ENCODE data around the gene RRAGD. TPM values are rescaled to one million over a fixed set of nuclear protein-coding genes. Genes with fewer than 3 reads are reported as not detected.

The RRAGD gene
- total RNA-seq, 2 donors from 2014 or later, result 19.4 to 22.7 TPM

DNA sequence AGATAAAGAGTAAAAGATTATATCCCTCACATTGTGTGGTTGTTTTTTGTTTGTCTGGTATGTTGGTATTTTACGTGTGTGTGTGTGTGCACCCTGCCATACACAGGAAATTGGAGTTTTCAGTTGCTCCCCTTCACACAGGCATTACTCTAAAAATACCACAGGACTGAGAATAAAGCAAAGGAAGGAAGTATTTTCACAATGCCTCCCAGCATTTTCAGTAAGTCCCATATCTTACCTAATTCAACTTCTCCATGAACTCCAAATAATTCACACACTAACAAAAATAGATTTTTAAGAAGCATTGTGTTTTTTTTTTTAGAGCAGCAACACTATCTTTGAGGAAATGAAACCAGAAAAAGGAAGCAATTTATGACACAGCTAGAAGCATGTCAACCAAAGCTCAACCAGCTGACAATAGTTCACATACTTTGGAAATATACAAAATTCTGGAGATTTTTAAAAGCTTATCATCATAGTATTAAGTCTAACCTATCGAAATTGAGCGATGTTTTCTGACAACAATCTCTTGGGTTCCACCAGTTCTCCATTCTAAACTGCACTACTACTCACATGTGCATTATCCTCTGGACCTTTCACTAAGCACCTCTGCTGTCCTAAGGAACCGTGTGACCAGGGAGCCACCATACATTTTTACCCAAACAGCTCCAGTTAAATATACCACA, 61.6 kb downstream of the RRAGD start:
- Histone ChIP-seq H3K9me3 (no peaks in the 10 kb centered on the region), H3K4me1 (replicated peaks) (no peaks in the 10 kb centered on the region), H3K27me3 (replicated peaks; ENCODE audit: insufficient read depth) (no peaks in the 10 kb centered on the region), H3K27ac (peak overlapping the region; percentile 27 to 28), H3K36me3 (no peaks in the 10 kb centered on the region), H3K4me3 (peak overlapping the region in 1 of 2 donors; percentile 91)
- intact Hi-C loops (cut with DNase I), result loop anchor here (5.0 kb wide), 2 partner anchors 268 to 363 kb away; partner anchors contain the start of gene PNRC1
- 61% methylated on average over 4 of the region's 4 CpGs for WGBS
- no peak for DNase-seq (ENCODE audit: low spot score)
- peak; percentile 14 for TF ChIP-seq POLR2AphosphoS5 (IDR thresholded peaks at IDR 0.05)
- TF ChIP-seq POLR2A (IDR thresholded peaks at IDR 0.05), result no peak

DNA sequence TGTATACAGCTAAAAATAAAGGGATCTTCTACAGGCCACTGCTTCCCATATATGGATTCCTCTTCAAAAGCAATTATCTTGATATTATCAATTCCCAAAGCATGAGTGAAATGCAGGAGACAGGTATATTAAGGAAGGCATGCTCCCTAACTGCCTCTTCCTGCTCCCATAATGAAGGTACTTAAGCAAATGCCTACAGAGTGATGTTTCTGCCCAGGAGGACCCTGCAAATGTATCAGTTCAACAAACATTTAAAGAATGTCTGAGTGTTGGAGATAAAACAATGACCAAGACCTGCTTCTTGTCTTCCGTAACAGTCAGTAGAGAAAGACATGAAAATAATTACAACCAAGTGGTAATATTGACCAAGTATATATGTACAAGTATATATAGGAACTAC, 63.7 kb downstream of the RRAGD start:
- H3K27me3 ChIP-seq (replicated peaks; ENCODE audit: insufficient read depth), result no peaks in the 10 kb centered on the region
- WGBS, result 100% methylated on average over 1 of the region's 1 CpG
- H3K4me1 ChIP-seq (replicated peaks), result no peaks in the 10 kb centered on the region
- H3K9me3 ChIP-seq, result no peaks in the 10 kb centered on the region
- no peak overlapping the region for H3K4me3 ChIP-seq
- H3K27ac ChIP-seq, result no peak overlapping the region
- no peaks in the 10 kb centered on the region for H3K36me3 ChIP-seq
- TF ChIP-seq POLR2AphosphoS5 (IDR thresholded peaks at IDR 0.05) (no peak), POLR2A (IDR thresholded peaks at IDR 0.05) (no peak)
- TF ChIP-seq, protein P1, sequence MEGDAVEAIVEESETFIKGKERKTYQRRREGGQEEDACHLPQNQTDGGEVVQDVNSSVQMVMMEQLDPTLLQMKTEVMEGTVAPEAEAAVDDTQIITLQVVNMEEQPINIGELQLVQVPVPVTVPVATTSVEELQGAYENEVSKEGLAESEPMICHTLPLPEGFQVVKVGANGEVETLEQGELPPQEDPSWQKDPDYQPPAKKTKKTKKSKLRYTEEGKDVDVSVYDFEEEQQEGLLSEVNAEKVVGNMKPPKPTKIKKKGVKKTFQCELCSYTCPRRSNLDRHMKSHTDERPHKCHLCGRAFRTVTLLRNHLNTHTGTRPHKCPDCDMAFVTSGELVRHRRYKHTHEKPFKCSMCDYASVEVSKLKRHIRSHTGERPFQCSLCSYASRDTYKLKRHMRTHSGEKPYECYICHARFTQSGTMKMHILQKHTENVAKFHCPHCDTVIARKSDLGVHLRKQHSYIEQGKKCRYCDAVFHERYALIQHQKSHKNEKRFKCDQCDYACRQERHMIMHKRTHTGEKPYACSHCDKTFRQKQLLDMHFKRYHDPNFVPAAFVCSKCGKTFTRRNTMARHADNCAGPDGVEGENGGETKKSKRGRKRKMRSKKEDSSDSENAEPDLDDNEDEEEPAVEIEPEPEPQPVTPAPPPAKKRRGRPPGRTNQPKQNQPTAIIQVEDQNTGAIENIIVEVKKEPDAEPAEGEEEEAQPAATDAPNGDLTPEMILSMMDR (IDR thresholded peaks at IDR 0.05), result no peak
- DNase-seq (ENCODE audit: low spot score), result no peak
- intact Hi-C loops (cut with DNase I), result no loop called here

- TF ChIP-seq POLR2AphosphoS5 (IDR thresholded peaks at IDR 0.05) (no peak), POLR2A (IDR thresholded peaks at IDR 0.05) (no peak)
- TF ChIP-seq, protein P1 (IDR thresholded peaks at IDR 0.05), result no peak
- intact Hi-C loops (cut with DNase I), result no loop called here
- 83% methylated on average over 2 of the region's 2 CpGs for WGBS
- no peak for DNase-seq (ENCODE audit: low spot score)
- Histone ChIP-seq H3K4me3 (no peak overlapping the region), H3K4me1 (replicated peaks) (no peaks in the 10 kb centered on the region), H3K27ac (no peak overlapping the region), H3K27me3 (replicated peaks; ENCODE audit: insufficient read depth) (no peaks in the 10 kb centered on the region), H3K36me3 (no peaks in the 10 kb centered on the region), H3K9me3 (no peaks in the 10 kb centered on the region)
These were observed 64.2 kb downstream of the RRAGD start for GRCh38 chr6:89347825-89348224.

DNA sequence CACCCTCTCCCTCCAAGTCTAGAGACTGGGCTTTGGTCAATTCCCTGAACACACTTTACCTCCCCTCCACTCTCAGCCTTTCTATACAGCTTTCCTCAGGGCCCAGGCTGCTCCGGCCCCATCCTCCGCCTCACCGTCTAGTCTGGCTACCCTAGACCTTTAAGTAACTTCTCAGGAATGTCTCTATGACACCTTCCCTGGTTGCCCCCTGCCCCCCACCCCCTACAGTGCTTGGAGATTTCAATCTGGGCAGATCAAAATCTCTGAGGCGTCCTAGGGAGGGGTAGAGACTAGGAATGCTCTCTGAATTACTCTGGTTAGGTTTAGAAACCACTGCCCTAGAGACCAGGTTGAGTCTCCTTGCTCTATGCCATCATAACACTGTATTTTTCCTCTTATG, 65.6 kb downstream of the RRAGD start:
- Histone ChIP-seq H3K27ac (no peak overlapping the region), H3K9me3 (no peaks in the 10 kb centered on the region), H3K36me3 (no peaks in the 10 kb centered on the region), H3K27me3 (replicated peaks; ENCODE audit: insufficient read depth) (no peaks in the 10 kb centered on the region), H3K4me3 (no peak overlapping the region), H3K4me1 (replicated peaks) (no peaks in the 10 kb centered on the region)
- DNase-seq (ENCODE audit: low spot score), result no peak
- no peak for TF ChIP-seq POLR2AphosphoS5 (IDR thresholded peaks at IDR 0.05)
- TF ChIP-seq POLR2A (IDR thresholded peaks at IDR 0.05), result no peak
- TF ChIP-seq, protein P1 (IDR thresholded peaks at IDR 0.05), result no peak
- WGBS, result 86% methylated on average over 4 of the region's 4 CpGs
- intact Hi-C loops (cut with DNase I), result no loop called here

GRCh38 chr6:89339565-89339964, 72.5 kb downstream of the RRAGD start:
- H3K4me3 ChIP-seq, result no peak overlapping the region
- H3K36me3 ChIP-seq, result no peaks in the 10 kb centered on the region
- H3K27ac ChIP-seq, result no peak overlapping the region
- TF ChIP-seq POLR2A (IDR thresholded peaks at IDR 0.05) (no peak), POLR2AphosphoS5 (IDR thresholded peaks at IDR 0.05) (no peak)
- TF ChIP-seq, protein P1 (IDR thresholded peaks at IDR 0.05), result no peak
- no peaks in the 10 kb centered on the region for H3K9me3 ChIP-seq
- no peaks in the 10 kb centered on the region for H3K4me1 ChIP-seq (replicated peaks)
- DNase-seq (ENCODE audit: low spot score), result no peak
- WGBS, result 94% methylated on average over 2 of the region's 2 CpGs
- intact Hi-C loops (cut with DNase I), result no loop called here
- H3K27me3 ChIP-seq (replicated peaks; ENCODE audit: insufficient read depth), result no peaks in the 10 kb centered on the region

All from prostate gland (tissue), 2 donors.